GM23338 (cell line): Measurements from ENCODE around the gene ARHGAP10. TPM values are rescaled to one million over a fixed set of nuclear protein-coding genes. Genes with fewer than 3 reads are reported as not detected.

Experiments
- ATAC-seq: fragments of 200-7000 bp; cut with Tn5 transposase; 3 replicates; pipeline ENCODE4 v1.9.1; 2020
- DNase-seq: peaks from one replicate; pipeline ENCODE4 v3.0.0-alpha.2; 2015; ENCODE audit warnings: low spot score
- H2AFZ ChIP-seq: fragments of 200-600 bp; sonication (generic); 2 replicates; pipeline ENCODE4 v1.8.0; 2016; ENCODE audit warnings: antibody characterized with exemption, mild to moderate bottlenecking, moderate library complexity
- H3F3A ChIP-seq: fragments of 200-600 bp; sonication (generic); replicated peaks from 2 replicates; pipeline ENCODE4 v1.8.0; 2017; ENCODE audit warnings: antibody characterized with exemption, mixed run types, low read depth
- H3K27ac ChIP-seq: fragments of 200-600 bp; sonication (generic); 2 replicates; pipeline ENCODE4 v1.6.1; 2016; ENCODE audit warnings: low read depth
- H3K27me3 ChIP-seq: fragments of 200-600 bp; sonication (generic); 2 replicates; pipeline ENCODE4 v1.8.0; 2016; ENCODE audit warnings: mild to moderate bottlenecking, mixed run types, moderate library complexity; ENCODE audit not compliant: insufficient read depth
- H3K36me3 ChIP-seq: fragments of 200-600 bp; sonication (generic); 2 replicates; pipeline ENCODE4 v1.8.0; 2016; ENCODE audit warnings: mild to moderate bottlenecking; ENCODE audit not compliant: insufficient read depth
- H3K4me1 ChIP-seq: fragments of 200-600 bp; sonication (generic); 2 replicates; pipeline ENCODE4 v1.8.0; 2016; ENCODE audit warnings: mild to moderate bottlenecking, moderate library complexity; ENCODE audit not compliant: insufficient read depth
- H3K4me2 ChIP-seq: fragments of 200-600 bp; sonication (generic); 2 replicates; pipeline ENCODE4 v1.7.1; 2017; ENCODE audit warnings: mixed run types
- H3K4me3 ChIP-seq: fragments of 200-600 bp; sonication (generic); 2 replicates; pipeline ENCODE4 v1.6.1; 2016; ENCODE audit warnings: mixed run types
- H3K79me2 ChIP-seq: fragments of 200-600 bp; sonication (generic); replicated peaks from 2 replicates; pipeline ENCODE4 v1.8.0; 2017; ENCODE audit warnings: mild to moderate bottlenecking; ENCODE audit not compliant: insufficient read depth
- H3K9me2 ChIP-seq: fragments of 200-600 bp; sonication (generic); 2 replicates; pipeline ENCODE4 v1.8.0; 2017; ENCODE audit not compliant: insufficient read depth
- H4K20me1 ChIP-seq: fragments of 200-600 bp; sonication (generic); replicated peaks from 2 replicates; pipeline ENCODE4 v1.8.0; 2017; ENCODE audit warnings: mild to moderate bottlenecking; ENCODE audit not compliant: insufficient read depth
- H3K27ac Mint-ChIP-seq: 2 replicates; pipeline ENCODE4 v1.8.0; 2020; ENCODE audit warnings: inconsistent platforms, mild to moderate bottlenecking, moderate library complexity, mixed read lengths
- H3K27me3 Mint-ChIP-seq: 3 replicates; pipeline ENCODE4 v1.8.0; 2022; ENCODE audit warnings: low read depth, mild to moderate bottlenecking, moderate library complexity, mixed read lengths, inconsistent platforms; ENCODE audit not compliant: insufficient read depth, poor library complexity
- H3K36me3 Mint-ChIP-seq: 3 replicates; pipeline ENCODE4 v1.8.0; 2021; ENCODE audit warnings: low read depth, mild to moderate bottlenecking, inconsistent platforms, moderate library complexity, mixed read lengths
- H3K4me1 Mint-ChIP-seq: 3 replicates; pipeline ENCODE4 v1.8.0; 2020; ENCODE audit warnings: mild to moderate bottlenecking, inconsistent platforms, mixed read lengths
- H3K4me3 Mint-ChIP-seq: 3 replicates; pipeline ENCODE4 v1.8.0; 2021; ENCODE audit warnings: moderate library complexity, mild to moderate bottlenecking, inconsistent platforms, mixed read lengths
- H3K9me3 Mint-ChIP-seq: 3 replicates; pipeline ENCODE4 v1.8.0; 2020; ENCODE audit warnings: moderate library complexity, mild to moderate bottlenecking, inconsistent platforms, mixed read lengths
- CREB1 ChIP-seq: fragments of 250-450 bp; sonication (Bioruptor Pico); IDR thresholded peaks from 2 replicates; pipeline ENCODE4 v1.5.0; 2020; ENCODE audit warnings: low read depth, mild to moderate bottlenecking, moderate library complexity
- EZH2 ChIP-seq: fragments of 200-600 bp; sonication (generic); IDR thresholded peaks from one replicate; pipeline ENCODE4 v1.8.0; 2017; ENCODE audit warnings: antibody characterized with exemption, mild to moderate bottlenecking, low read depth; ENCODE audit not compliant: unreplicated experiment
- EZH2phosphoT487 ChIP-seq: fragments of 200-600 bp; sonication (generic); IDR thresholded peaks from one replicate; pipeline ENCODE4 v1.8.1; 2018; ENCODE audit warnings: antibody characterized with exemption; ENCODE audit not compliant: unreplicated experiment
- JUNB ChIP-seq: IDR thresholded peaks from one replicate; pipeline ENCODE4 v1.6.1; 2016; ENCODE audit warnings: antibody characterized with exemption; ENCODE audit not compliant: unreplicated experiment
- NANOG ChIP-seq: IDR thresholded peaks from 2 replicates; pipeline ENCODE4 v1.6.1; 2016; ENCODE audit warnings: antibody characterized with exemption, borderline replicate concordance
- POLR2AphosphoS5 ChIP-seq: IDR thresholded peaks from 2 replicates; pipeline ENCODE4 v1.6.1; 2016; ENCODE audit warnings: antibody characterized with exemption, low read depth
- ZNF114 ChIP-seq: fragments of 250-450 bp; sonication (Bioruptor Pico); IDR thresholded peaks from 2 replicates; pipeline ENCODE4 v1.5.0; 2020; ENCODE audit warnings: mild to moderate bottlenecking, moderate library complexity
- ZNF331 ChIP-seq: fragments of 250-450 bp; sonication (Bioruptor Pico); IDR thresholded peaks from 2 replicates; pipeline ENCODE4 v1.5.0; 2020; ENCODE audit warnings: low read depth, mild to moderate bottlenecking, moderate library complexity
- polyA plus RNA-seq: library from polyadenylated mRNA; unstranded; fragments of >200 nt; fragmentation: Nextera tagmentation; extraction: Ambion mirVana; gene quantifications from 2 replicates; pipeline ENCODE4 v1.2.1, GENCODE V29; 2016
- total RNA-seq: library from RNA; depleted of rRNA; stranded (reverse); fragments of >200 nt; shearing (Covaris generic); gene quantifications from 2 replicates; pipeline ENCODE4 v1.2.3, GENCODE V29; 2014
- TF ChIP-seq, protein P1 (sequence below), 2 experiments: fragments of 200-600 bp in 1 of 2; sonication (generic) in 1 of 2; conservative IDR thresholded peaks; 2 replicates each; pipeline versions ENCODE4 v1.5.1 to v1.6.1; 2016 to 2017; ENCODE audit warnings: antibody characterized with exemption in 2 of 2, low read depth in 2 of 2, mild to moderate bottlenecking in 2 of 2, moderate library complexity in 1 of 2
- TF ChIP-seq, protein P2 (sequence below): IDR thresholded peaks from one replicate; pipeline ENCODE4 v1.6.1; 2018; ENCODE audit warnings: antibody characterized with exemption; ENCODE audit not compliant: unreplicated experiment
- TF ChIP-seq, protein P3 (sequence below): IDR thresholded peaks from 2 replicates; pipeline ENCODE4 v1.6.1; 2016; ENCODE audit warnings: antibody characterized with exemption

Gene ARHGAP10
- total and polyA plus RNA-seq, 2 experiments from 2014 or later, result 5.1 to 6.3 TPM

DNA sequence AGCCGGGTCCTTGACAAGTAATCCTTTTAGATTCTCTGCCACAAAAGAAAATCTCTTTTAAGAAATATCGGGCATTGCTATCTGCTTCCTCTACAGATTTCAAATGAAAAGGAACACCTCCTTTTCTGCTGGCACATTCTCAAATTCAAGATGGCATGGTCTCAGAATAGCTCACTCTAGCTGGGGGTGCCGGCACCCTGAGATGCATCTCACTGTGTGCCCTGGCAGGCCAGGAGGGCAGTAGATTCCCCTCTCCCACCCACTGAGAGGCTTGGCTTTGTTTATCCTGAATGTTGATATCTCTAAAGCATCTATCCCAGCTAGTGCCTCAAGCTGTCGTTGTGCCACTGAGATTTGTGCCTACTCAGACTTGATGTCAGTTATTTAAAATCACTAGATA, 319.5 kb downstream of the ARHGAP10 start:
- Histone ChIP-seq H3K4me2 (no peak overlapping the region), H3K79me2 (no peaks in the 10 kb centered on the region), H2AFZ (no peak overlapping the region), H3K27ac (no peak overlapping the region), H3K9me2 (no peaks in the 10 kb centered on the region), H3K27me3 (no peaks in the 10 kb centered on the region), H3K36me3 (no peaks in the 10 kb centered on the region), H3K4me3 (no peak overlapping the region), H3F3A (no peaks in the 10 kb centered on the region), H3K4me1 (peaks cover 8% of the 10 kb centered on the region), H4K20me1 (no peaks in the 10 kb centered on the region)
- Mint-ChIP-seq H3K4me1 (peaks cover 19% of the 10 kb centered on the region; the same call in 2 of the 3 replicates), H3K9me3 (no peaks in the 10 kb centered on the region), H3K36me3 (no peaks in the 10 kb centered on the region), H3K4me3 (no peak overlapping the region), H3K27me3 (no peaks in the 10 kb centered on the region), H3K27ac (no peak overlapping the region)
- DNase-seq (no peak), ATAC-seq (peak; percentile 41; the same call in 1 of the 3 replicates)
- TF ChIP-seq ZNF114, result no peak
- TF ChIP-seq EZH2, result no peak
- no peak for TF ChIP-seq NANOG
- TF ChIP-seq, protein P1, sequence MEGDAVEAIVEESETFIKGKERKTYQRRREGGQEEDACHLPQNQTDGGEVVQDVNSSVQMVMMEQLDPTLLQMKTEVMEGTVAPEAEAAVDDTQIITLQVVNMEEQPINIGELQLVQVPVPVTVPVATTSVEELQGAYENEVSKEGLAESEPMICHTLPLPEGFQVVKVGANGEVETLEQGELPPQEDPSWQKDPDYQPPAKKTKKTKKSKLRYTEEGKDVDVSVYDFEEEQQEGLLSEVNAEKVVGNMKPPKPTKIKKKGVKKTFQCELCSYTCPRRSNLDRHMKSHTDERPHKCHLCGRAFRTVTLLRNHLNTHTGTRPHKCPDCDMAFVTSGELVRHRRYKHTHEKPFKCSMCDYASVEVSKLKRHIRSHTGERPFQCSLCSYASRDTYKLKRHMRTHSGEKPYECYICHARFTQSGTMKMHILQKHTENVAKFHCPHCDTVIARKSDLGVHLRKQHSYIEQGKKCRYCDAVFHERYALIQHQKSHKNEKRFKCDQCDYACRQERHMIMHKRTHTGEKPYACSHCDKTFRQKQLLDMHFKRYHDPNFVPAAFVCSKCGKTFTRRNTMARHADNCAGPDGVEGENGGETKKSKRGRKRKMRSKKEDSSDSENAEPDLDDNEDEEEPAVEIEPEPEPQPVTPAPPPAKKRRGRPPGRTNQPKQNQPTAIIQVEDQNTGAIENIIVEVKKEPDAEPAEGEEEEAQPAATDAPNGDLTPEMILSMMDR (conservative IDR thresholded peaks at IDR 0.05; ENCODE audit: low read depth in 2 of 2), result no peak
- no peak for TF ChIP-seq ZNF331 (CRISPR knock-in tag)
- no peak for TF ChIP-seq JUNB
- TF ChIP-seq, protein P2, sequence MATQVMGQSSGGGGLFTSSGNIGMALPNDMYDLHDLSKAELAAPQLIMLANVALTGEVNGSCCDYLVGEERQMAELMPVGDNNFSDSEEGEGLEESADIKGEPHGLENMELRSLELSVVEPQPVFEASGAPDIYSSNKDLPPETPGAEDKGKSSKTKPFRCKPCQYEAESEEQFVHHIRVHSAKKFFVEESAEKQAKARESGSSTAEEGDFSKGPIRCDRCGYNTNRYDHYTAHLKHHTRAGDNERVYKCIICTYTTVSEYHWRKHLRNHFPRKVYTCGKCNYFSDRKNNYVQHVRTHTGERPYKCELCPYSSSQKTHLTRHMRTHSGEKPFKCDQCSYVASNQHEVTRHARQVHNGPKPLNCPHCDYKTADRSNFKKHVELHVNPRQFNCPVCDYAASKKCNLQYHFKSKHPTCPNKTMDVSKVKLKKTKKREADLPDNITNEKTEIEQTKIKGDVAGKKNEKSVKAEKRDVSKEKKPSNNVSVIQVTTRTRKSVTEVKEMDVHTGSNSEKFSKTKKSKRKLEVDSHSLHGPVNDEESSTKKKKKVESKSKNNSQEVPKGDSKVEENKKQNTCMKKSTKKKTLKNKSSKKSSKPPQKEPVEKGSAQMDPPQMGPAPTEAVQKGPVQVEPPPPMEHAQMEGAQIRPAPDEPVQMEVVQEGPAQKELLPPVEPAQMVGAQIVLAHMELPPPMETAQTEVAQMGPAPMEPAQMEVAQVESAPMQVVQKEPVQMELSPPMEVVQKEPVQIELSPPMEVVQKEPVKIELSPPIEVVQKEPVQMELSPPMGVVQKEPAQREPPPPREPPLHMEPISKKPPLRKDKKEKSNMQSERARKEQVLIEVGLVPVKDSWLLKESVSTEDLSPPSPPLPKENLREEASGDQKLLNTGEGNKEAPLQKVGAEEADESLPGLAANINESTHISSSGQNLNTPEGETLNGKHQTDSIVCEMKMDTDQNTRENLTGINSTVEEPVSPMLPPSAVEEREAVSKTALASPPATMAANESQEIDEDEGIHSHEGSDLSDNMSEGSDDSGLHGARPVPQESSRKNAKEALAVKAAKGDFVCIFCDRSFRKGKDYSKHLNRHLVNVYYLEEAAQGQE, result no peak
- TF ChIP-seq CREB1, result no peak
- TF ChIP-seq, protein P3, sequence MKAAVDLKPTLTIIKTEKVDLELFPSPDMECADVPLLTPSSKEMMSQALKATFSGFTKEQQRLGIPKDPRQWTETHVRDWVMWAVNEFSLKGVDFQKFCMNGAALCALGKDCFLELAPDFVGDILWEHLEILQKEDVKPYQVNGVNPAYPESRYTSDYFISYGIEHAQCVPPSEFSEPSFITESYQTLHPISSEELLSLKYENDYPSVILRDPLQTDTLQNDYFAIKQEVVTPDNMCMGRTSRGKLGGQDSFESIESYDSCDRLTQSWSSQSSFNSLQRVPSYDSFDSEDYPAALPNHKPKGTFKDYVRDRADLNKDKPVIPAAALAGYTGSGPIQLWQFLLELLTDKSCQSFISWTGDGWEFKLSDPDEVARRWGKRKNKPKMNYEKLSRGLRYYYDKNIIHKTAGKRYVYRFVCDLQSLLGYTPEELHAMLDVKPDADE, result no peak
- no peak for TF ChIP-seq POLR2AphosphoS5
- TF ChIP-seq EZH2phosphoT487, result no peak
